ENCODE data around the gene MSGN1. TPM values are rescaled to one million over a fixed set of nuclear protein-coding genes. Genes with fewer than 3 reads are reported as not detected.

MSGN1 gene
- polyA plus RNA-seq: not detected in 2 replicates

GRCh38 chr2:17816396-17817245 is at the start of gene MSGN1:
MSGN1 (plus strand) TSS chr2:17816460; CDS start chr2:17816519, 59 bp downstream.

Other genes starting within 250 kb of the MSGN1 start
- 4.7 and 6.6 TPM in 2 replicates for gene SMC6, start 62.6 kb upstream of the MSGN1 start, polyA plus RNA-seq
- 0.90 and 3.0 TPM in 2 replicates for gene GEN1, start 62.3 kb upstream of the MSGN1 start, polyA plus RNA-seq
- 0.98 TPM in 1 of 2 replicates, not detected in the other for gene KCNS3, start 62.2 kb downstream of the MSGN1 start, polyA plus RNA-seq